Rectal smooth muscle tissue (tissue), 1 donor: ENCODE measurements around the gene TYRP1.

ENCODE experiments used
- H3K27ac ChIP-seq: one replicate; pipeline ENCODE4 v1.7.0; 2013; ENCODE audit warnings: low read depth, low read length, inconsistent platforms
- H3K27me3 ChIP-seq: one replicate; pipeline ENCODE4 v1.7.0; 2013; ENCODE audit warnings: low read length; ENCODE audit not compliant: control insufficient read depth, insufficient read depth
- H3K36me3 ChIP-seq: one replicate; pipeline ENCODE4 v1.7.0; 2013; ENCODE audit warnings: low read length; ENCODE audit not compliant: control insufficient read depth, insufficient read depth
- H3K4me1 ChIP-seq: one replicate; pipeline ENCODE4 v1.7.0; 2013; ENCODE audit warnings: low read length; ENCODE audit not compliant: control insufficient read depth, insufficient read depth
- H3K4me3 ChIP-seq: one replicate; pipeline ENCODE4 v1.7.0; 2013; ENCODE audit warnings: low read length
- H3K9ac ChIP-seq: one replicate; pipeline ENCODE4 v1.7.0; 2013; ENCODE audit warnings: low read length

The TYRP1 gene

GRCh38 chr9:12693141-12693540 is at the start of gene TYRP1:
TSS of gene TYRP1 (plus strand) at chr9:12693385. CDS start at chr9:12693997, 612 bp downstream.
- H3K9ac ChIP-seq, result no peak within 1 kb of the TSS
- peaks cover 5% of the 10 kb centered on the region for H3K4me1 ChIP-seq
- H3K27me3 ChIP-seq, result no peaks in the 10 kb centered on the region
- H3K27ac ChIP-seq, result no peak within 1 kb of the TSS
- no peaks in the 10 kb centered on the region for H3K36me3 ChIP-seq
- H3K4me3 ChIP-seq, result no peak within 1 kb of the TSS

DNA sequence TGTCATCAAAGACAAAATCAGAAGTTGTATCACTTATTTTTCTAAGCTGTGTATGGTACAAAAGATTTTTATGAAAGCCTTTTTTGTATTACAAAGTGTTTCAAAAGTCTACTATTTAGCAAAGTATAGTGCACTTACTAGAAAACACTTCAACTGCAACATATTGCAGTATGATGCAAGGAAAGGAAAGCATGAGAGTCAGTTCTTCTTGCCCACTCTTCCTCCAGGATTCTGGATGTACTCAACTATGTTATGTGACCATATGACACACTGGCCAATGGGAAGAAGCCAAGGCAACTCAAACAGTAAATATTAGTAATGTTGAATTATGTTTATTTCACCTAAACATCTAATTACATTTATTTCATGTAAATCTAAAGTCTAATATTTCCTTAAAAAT is 49.5 kb upstream of the TYRP1 start:
- Histone ChIP-seq H3K9ac (no peak overlapping the region), H3K27me3 (no peaks in the 10 kb centered on the region), H3K27ac (no peak overlapping the region), H3K4me3 (no peak overlapping the region), H3K36me3 (no peaks in the 10 kb centered on the region), H3K4me1 (no peaks in the 10 kb centered on the region)

- Histone ChIP-seq H3K27ac (no peak overlapping the region), H3K4me3 (no peak overlapping the region), H3K36me3 (no peaks in the 10 kb centered on the region), H3K9ac (no peak overlapping the region), H3K27me3 (no peaks in the 10 kb centered on the region), H3K4me1 (no peaks in the 10 kb centered on the region)
Measured at GRCh38 chr9:12648925-12649324, 44.3 kb upstream of the TYRP1 start.

GRCh38 chr9:12651125-12651524 is 42.1 kb upstream of the TYRP1 start:
- Histone ChIP-seq H3K27ac (no peak overlapping the region), H3K9ac (no peak overlapping the region), H3K4me1 (no peaks in the 10 kb centered on the region), H3K36me3 (no peaks in the 10 kb centered on the region), H3K4me3 (no peak overlapping the region), H3K27me3 (no peaks in the 10 kb centered on the region)

- no peak overlapping the region for H3K4me3 ChIP-seq
- H3K36me3 ChIP-seq, result no peaks in the 10 kb centered on the region
- no peak overlapping the region for H3K9ac ChIP-seq
- no peak overlapping the region for H3K27ac ChIP-seq
- H3K4me1 ChIP-seq, result no peaks in the 10 kb centered on the region
- no peaks in the 10 kb centered on the region for H3K27me3 ChIP-seq
Measured at GRCh38 chr9:12652973-12653372, 40.2 kb upstream of the TYRP1 start.

DNA sequence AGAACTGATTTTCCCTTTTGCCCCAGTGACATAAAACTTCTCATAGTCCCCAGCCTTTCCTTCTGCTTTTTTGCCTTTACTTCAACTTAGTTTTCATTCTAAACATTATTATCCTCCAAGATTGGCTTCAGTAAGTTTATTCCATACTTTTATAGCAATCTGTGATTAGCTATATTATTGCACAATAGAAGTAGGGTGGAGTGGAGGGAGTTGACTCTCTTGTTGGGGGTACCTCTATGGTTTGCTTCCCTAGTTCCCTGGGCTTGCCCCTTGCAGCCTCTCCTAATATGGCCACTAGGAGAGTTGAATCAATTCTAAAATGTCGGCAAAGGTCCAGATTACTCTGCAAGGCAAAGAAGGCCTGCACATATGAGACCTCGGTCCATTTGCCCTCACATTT is 36.4 kb upstream of the TYRP1 start:
- Histone ChIP-seq H3K4me3 (no peak overlapping the region), H3K27ac (no peak overlapping the region), H3K4me1 (no peaks in the 10 kb centered on the region), H3K36me3 (no peaks in the 10 kb centered on the region), H3K9ac (no peak overlapping the region), H3K27me3 (no peaks in the 10 kb centered on the region)

GRCh38 chr9:12657233-12657632 is 36.0 kb upstream of the TYRP1 start:
- no peaks in the 10 kb centered on the region for H3K27me3 ChIP-seq
- H3K36me3 ChIP-seq, result no peaks in the 10 kb centered on the region
- no peaks in the 10 kb centered on the region for H3K4me1 ChIP-seq
- no peak overlapping the region for H3K27ac ChIP-seq
- H3K4me3 ChIP-seq, result no peak overlapping the region
- H3K9ac ChIP-seq, result no peak overlapping the region

DNA sequence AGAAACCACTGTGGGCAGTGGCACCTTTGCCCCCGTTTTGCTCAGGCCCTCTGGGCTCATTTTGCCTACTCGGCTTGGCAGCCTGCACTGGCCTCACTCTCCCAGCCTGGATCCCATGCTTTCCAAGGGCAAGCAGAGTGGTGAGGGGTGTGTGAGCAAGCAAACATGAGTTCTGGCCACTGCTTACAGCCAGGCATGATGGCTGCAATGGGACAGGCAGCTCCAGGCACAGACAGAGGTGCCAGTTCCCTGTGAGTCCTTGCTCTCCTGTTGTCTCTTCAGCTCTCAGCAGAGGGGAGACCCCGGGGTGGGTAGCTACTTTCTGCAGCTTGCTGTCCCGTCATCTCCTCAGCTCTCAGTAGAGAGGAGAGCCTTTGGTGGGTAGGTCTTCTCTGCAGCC is 35.2 kb upstream of the TYRP1 start:
- no peaks in the 10 kb centered on the region for H3K27me3 ChIP-seq
- H3K27ac ChIP-seq, result no peak overlapping the region
- no peaks in the 10 kb centered on the region for H3K36me3 ChIP-seq
- H3K9ac ChIP-seq, result no peak overlapping the region
- H3K4me3 ChIP-seq, result no peak overlapping the region
- no peaks in the 10 kb centered on the region for H3K4me1 ChIP-seq

- H3K36me3 ChIP-seq, result no peaks in the 10 kb centered on the region
- H3K27me3 ChIP-seq, result no peaks in the 10 kb centered on the region
- no peak overlapping the region for H3K9ac ChIP-seq
- no peaks in the 10 kb centered on the region for H3K4me1 ChIP-seq
- H3K4me3 ChIP-seq, result no peak overlapping the region
- H3K27ac ChIP-seq, result no peak overlapping the region
Measured at GRCh38 chr9:12658531-12659209, 34.5 kb upstream of the TYRP1 start.

DNA sequence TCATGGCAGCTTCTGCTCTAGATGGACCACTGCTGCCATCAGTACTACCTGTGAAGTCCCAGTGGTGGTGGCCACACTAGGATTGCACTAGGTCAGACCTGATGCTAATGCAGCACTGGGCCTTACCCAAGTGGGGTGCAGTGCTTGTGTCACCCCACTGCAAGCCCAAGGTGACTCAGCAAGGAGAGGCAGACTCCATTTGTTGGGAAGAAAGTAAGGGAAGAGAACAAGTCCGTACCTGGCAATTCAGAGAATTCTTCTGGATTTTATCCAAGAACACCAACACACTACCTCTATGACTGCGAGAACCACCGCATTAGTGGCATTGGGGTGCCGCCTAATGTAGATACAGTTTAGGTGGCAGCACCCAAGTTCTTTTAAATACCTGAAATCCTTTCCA is 34.0 kb upstream of the TYRP1 start:
- Histone ChIP-seq H3K9ac (no peak overlapping the region), H3K27me3 (no peaks in the 10 kb centered on the region), H3K27ac (no peak overlapping the region), H3K4me3 (no peak overlapping the region), H3K36me3 (no peaks in the 10 kb centered on the region), H3K4me1 (no peaks in the 10 kb centered on the region)

DNA sequence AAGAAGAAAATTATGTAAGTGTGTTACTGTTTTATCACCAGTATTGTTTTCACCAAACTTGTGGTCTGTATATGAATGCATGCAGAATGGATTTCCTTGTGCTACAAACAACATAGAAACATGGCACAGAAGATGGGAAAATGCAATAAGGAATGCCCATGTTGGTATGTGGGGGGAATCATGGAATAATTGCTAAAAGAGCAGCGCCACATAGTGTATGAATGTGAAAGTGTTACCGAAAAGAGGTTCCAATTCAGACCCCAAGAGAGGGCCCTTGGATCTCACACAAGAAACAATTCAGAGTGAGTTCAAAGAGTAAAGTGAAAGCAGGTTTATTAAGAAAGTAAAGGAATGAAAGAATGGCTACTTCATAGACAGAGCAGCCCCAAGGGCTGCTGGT is 26.4 kb upstream of the TYRP1 start:
- H3K36me3 ChIP-seq, result no peaks in the 10 kb centered on the region
- no peak overlapping the region for H3K9ac ChIP-seq
- H3K27me3 ChIP-seq, result no peaks in the 10 kb centered on the region
- no peak overlapping the region for H3K4me3 ChIP-seq
- no peak overlapping the region for H3K27ac ChIP-seq
- H3K4me1 ChIP-seq, result no peaks in the 10 kb centered on the region

GRCh38 chr9:12667892-12668291 is 25.3 kb upstream of the TYRP1 start:
- H3K4me3 ChIP-seq, result no peak overlapping the region
- no peaks in the 10 kb centered on the region for H3K27me3 ChIP-seq
- no peaks in the 10 kb centered on the region for H3K36me3 ChIP-seq
- H3K9ac ChIP-seq, result no peak overlapping the region
- H3K4me1 ChIP-seq, result no peaks in the 10 kb centered on the region
- H3K27ac ChIP-seq, result no peak overlapping the region

DNA sequence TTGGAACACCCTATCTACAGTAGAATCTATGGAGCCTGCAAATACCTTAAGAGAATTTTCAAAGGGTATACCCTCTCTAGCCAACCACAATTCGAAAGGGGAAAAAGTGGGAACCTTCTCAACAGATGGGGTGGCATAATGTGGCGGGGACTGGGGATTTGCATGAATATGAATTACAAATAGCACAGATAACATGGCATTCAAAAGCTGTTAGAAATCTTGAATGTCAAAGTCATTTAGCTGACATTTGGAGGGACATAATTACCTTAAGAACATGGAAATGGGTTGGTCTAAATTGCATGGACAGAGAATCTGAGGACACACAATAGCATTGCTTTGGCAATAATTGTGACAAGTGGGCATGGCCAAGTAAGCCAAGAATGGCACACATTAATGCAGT is 23.2 kb upstream of the TYRP1 start:
- H3K36me3 ChIP-seq, result no peaks in the 10 kb centered on the region
- H3K27ac ChIP-seq, result no peak overlapping the region
- no peaks in the 10 kb centered on the region for H3K4me1 ChIP-seq
- no peak overlapping the region for H3K4me3 ChIP-seq
- no peak overlapping the region for H3K9ac ChIP-seq
- no peaks in the 10 kb centered on the region for H3K27me3 ChIP-seq
